ENCODE data around the gene ADARB2.

DNA sequence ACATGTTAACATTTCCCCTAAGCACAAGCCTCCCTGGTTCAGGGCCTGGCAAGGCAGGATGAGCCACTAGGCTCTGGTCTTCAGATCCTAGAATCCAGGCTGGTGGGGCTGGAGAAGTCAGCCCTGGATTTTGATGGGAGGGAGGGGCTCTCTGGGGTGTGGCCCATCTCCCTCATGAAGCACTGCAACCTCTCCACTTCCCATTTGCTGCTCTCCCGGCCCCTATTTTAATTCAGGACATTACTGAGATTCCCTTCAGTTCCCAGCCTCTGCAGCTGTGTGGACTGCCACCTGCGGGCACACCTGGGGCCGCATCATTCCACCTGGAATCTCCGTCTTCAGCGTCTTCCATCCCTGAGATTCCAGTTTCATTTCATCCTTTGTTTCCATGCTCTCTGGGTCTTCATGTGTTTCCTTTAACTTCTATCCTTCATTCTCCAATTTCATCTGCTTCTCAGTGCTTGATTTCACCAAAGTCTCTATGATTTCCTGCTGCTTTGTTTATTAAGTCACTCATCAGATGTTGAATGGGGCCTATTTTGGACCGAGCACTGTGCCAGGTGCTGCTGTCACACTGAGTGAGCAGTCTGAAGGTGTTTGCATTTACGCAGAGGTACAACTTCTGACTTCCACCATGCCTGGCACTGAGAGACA, 427.6 kb downstream of the ADARB2 start:
- TF ChIP-seq, protein P1, sequence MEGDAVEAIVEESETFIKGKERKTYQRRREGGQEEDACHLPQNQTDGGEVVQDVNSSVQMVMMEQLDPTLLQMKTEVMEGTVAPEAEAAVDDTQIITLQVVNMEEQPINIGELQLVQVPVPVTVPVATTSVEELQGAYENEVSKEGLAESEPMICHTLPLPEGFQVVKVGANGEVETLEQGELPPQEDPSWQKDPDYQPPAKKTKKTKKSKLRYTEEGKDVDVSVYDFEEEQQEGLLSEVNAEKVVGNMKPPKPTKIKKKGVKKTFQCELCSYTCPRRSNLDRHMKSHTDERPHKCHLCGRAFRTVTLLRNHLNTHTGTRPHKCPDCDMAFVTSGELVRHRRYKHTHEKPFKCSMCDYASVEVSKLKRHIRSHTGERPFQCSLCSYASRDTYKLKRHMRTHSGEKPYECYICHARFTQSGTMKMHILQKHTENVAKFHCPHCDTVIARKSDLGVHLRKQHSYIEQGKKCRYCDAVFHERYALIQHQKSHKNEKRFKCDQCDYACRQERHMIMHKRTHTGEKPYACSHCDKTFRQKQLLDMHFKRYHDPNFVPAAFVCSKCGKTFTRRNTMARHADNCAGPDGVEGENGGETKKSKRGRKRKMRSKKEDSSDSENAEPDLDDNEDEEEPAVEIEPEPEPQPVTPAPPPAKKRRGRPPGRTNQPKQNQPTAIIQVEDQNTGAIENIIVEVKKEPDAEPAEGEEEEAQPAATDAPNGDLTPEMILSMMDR (IDR thresholded peaks at IDR 0.05), result no peak
- TF ChIP-seq POLR2A (IDR thresholded peaks at IDR 0.05), result no peak
